ENCODE results near the gene FGGY.

DNA sequence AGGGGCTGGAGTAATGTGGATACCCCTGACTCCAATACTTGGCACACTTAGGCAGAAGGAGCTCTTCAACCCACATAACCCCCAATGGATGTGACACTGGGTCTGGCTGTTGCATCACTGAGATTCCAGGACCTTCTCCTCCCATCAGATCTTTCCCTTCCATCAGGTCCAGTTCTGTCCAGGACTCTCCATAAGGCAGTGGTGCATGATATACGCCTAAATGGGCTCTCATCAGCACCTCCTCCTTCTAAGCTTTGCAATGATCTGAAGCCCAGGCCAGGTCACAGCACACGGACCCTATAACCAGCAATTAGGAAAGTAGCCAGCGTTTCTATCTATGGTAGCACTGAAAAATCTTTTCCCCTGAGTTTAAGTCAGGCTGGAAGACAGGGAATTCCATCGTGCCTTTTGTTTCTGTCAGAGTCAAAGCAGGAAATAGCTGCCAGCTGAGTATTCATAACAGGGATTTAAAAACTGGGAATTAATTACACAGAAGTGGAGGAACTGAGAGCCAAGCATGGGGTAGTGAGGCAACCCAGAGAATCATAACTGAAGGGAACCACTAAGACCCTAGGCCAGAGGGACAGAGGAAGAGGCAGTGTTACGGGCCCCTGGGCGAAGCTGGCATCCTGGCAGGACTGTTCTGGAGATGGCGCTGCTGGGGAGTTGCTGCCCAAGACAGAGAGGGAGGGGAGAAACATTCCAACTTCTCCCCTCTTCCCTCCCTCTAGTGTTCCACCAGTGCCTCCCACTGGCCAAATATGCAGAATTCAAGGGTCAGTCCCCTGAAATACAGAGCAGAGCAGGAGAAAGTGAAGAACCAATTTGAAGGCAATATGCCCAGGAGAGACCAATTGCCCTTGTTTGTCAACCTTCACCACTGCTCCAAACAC, 480.3 kb downstream of the FGGY start:
- TF ChIP-seq, protein P1, sequence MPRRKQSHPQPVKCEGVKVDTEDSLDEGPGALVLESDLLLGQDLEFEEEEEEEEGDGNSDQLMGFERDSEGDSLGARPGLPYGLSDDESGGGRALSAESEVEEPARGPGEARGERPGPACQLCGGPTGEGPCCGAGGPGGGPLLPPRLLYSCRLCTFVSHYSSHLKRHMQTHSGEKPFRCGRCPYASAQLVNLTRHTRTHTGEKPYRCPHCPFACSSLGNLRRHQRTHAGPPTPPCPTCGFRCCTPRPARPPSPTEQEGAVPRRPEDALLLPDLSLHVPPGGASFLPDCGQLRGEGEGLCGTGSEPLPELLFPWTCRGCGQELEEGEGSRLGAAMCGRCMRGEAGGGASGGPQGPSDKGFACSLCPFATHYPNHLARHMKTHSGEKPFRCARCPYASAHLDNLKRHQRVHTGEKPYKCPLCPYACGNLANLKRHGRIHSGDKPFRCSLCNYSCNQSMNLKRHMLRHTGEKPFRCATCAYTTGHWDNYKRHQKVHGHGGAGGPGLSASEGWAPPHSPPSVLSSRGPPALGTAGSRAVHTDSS (tag by site-specific recombination; IDR thresholded peaks at IDR 0.05) = no peak
- TF ChIP-seq ZFP41 (tag by site-specific recombination; IDR thresholded peaks at IDR 0.05; ENCODE audit: borderline replicate concordance) (no peak), YY1 (tag by site-specific recombination; IDR thresholded peaks at IDR 0.05) (no peak), GLI2 (tag by site-specific recombination; IDR thresholded peaks at IDR 0.05; ENCODE audit: borderline replicate concordance, low read depth) (no peak)
- TF ChIP-seq, protein P2, sequence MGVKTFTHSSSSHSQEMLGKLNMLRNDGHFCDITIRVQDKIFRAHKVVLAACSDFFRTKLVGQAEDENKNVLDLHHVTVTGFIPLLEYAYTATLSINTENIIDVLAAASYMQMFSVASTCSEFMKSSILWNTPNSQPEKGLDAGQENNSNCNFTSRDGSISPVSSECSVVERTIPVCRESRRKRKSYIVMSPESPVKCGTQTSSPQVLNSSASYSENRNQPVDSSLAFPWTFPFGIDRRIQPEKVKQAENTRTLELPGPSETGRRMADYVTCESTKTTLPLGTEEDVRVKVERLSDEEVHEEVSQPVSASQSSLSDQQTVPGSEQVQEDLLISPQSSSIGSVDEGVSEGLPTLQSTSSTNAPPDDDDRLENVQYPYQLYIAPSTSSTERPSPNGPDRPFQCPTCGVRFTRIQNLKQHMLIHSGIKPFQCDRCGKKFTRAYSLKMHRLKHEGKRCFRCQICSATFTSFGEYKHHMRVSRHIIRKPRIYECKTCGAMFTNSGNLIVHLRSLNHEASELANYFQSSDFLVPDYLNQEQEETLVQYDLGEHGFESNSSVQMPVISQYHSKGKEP (tag by site-specific recombination; IDR thresholded peaks at IDR 0.05) = no peak

All from HEK293 (cell line).